CD4-positive, alpha-beta T cell treated with Interleukin-2 at 100 ng/mL for 4 hours (primary cell): ENCODE measurements around the gene VSIG2.
"Not testable (repeated sequence)": the region's sequence is repeated elsewhere in the genome, so short reads cannot be mapped to it uniquely, and the experiment has no call there.

ENCODE experiments used
- DNase-seq: peaks from one replicate; pipeline ENCODE4 v3.0.0-alpha.2; 2020; ENCODE audit warnings: low spot score

VSIG2 gene

DNA sequence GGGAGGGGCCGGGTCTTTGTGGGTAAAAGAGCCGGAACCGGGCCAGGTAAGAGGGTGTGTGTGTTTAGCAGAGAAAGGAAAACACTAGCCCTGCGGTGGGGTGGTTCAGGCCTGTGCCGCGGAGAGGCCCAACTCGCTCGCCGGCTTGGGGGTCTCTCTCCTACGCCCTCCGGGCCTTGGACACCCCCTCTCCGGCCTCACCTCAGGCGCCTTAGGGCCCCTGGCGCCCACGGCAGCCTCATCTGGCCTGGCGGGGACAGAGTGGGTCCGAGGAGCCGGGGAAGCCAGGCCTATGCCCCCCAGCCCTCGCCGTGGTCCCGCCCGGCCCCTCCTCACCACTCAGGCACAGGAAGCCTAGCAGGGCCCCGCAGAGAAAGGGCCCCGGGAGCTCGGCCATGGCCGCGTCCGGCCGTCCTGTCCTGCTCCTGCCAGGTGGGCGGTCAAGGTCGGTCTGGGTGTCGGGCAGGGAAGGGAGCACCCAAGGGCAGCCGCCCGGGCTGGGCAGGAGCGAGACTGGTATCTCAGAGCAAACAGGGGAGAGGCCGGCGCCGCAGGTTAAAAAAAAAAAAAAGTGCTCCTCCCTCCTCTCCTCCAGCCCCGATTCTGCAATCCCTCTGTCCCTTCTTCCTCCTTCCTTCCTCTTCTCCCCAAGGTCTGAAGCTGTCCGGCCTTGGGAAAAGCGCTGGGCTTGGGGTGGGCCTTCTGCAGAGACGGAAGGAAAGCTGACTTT is at the start of gene VSIG2:
Gene VSIG2, minus strand, starts transcription at position 515 of the 730 bp plus-strand sequence. Its CDS starts 118 bp downstream, at position 397.
- DNase-seq: no peak

DNA sequence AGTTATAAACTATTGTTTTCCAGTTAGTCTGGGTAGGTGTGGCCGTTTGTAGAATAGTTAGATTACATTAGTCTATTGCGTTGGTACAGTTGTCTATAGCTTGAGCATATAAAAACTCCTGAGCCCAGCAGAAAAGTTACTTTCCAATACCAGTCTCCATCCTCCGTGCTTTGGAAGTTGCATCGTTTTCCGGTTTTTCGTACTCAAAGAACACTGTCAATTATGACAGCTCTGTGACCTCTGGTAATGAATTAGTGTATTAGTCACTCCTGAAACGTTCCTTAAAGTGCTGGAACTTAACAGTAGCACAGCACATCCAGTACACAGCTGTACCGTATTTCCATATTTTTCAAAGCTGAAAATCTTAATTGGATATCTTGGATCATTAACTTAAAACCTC is 49.0 kb upstream of the VSIG2 start:
- DNase-seq: no peak

GRCh38 chr11:124800226-124800929 is 48.3 kb upstream of the VSIG2 start, which contains the start of gene MSANTD2:
Gene MSANTD2, minus strand, starts transcription at chr11:124800406. Its CDS starts 26 bp downstream, at chr11:124800380.
- peak; percentile 75 for DNase-seq

GRCh38 chr11:124799348-124800225 is 47.5 kb upstream of the VSIG2 start:
- DNase-seq: peak; percentile 20

DNA sequence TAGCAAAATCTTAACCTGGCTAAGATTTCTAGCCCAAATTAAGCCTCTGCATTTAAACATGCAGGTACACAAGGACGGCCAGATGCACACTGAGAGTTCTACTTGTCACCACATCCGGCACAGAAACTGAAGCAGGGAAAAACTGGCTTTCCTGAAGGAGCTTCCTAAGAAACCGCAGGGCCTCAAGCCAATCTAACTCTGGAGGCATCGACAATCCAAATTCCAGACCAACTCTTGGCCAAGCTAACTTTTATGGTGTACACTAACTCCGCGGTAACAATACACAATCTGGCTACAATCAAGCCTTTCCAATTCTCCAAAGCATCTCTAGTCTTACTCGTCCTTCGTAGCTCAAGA is 46.9 kb upstream of the VSIG2 start:
- no peak for DNase-seq

DNA sequence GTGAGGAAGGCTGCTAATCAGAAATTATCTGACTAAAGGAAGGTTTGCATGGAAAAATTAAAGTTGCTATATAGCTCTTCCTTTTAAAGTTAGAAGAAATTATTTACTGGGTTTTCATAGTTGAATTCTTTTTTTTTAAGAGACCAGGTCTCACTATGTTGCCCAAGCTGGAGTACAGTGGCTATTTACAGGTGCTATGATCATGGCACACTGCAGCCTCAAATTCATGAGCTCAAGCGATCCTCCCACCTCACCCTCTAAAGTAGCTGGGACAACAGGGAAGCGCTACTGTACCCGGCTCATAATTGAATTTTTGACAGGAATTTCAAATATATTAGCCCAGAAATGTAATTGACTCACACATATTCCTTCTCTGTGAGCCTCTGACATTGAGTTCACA is 44.3 kb upstream of the VSIG2 start:
- DNase-seq: no peak

DNA sequence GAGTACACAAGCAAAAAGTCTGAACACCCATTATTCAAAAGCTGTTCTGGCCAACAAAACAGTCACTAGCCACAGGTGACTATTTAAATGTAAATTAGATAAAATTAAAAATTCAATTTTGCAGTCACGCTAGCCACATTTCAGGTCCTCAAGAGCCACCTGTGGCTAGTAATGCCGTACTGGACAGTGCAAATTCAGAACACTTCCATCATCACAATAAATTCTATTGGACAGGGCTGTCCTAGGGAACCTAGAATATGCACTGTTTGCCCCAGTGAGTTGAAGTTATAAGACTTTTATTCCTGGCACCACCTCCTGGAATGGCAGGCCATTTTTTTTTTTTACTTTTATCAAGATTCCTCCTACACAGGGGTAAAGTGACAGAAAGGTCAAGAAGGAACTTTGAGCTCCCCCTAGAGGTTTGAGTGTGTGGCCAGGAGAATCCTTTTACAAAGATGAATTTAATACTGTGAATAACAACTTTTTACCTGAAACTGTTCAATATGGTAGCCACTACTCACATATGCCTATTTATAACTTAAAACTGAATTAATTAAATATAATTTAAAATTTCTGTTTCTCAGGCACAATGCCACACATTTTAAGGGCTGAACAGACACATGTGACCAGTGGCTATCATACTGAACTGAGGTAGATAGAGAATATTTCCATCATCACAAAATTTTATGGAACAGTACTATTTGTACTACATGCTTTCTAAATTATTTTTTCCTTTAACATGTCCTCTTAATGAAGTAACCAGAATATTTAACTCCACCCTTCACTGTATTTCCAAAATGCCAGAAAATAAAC is 41.6 kb upstream of the VSIG2 start:
- peak; percentile 60 for DNase-seq

DNA sequence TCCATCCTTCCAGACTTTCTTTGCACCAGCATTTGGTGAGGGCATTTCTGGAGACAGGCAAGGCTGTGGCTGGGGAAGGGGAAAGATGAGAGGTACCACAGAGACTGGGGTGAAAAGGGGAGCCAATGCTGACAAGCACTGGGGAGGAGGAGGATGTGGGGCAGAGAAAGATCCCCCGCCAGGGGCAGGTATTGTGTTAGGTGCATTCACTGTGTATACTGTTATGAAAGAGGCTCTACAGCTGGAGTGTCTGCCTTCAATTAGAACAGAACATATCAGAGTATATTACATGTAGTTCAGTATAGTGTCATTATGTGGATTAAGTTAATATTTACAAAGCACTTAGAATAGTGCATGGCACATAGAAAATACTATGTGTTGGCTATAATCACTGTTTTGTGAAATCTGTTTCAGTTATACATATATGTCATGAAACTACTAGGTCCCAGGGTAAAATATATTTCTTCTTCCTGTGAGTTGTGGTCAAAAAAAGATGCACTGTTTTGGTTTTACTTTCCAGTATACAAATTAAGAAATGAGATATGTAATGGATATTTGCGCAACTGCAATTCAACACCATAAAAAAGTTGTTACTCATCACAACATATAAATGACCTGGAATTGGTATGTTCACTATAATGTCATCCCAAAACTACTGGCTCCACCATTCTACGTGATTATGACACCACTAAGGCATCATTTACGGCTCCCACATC is 39.7 kb upstream of the VSIG2 start:
- DNase-seq: no peak

- no peak for DNase-seq
Observed at GRCh38 chr11:124788521-124788920, 36.5 kb upstream of the VSIG2 start.

DNA sequence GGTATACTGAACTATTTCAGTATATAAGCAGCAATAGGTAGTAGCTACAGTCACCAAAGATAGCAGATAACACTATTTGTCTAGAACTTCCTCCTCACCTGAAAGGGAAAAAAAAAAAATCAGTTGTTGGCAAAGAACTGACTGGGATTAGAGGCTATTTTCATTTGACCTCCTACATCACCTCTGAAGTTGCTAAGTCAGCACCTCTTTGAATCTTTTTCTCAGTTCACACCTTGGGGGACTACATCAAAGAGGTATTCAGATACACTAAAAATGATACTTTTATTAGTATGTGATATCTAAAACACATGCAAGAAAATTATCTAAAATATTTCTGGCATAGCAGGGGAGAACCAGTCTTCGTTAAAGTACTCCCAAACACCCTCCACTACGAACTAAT is 32.0 kb upstream of the VSIG2 start:
- DNase-seq: no peak

- DNase-seq: no peak
Observed at GRCh38 chr11:124783002-124783401, 30.9 kb upstream of the VSIG2 start.

- no peak for DNase-seq
Observed at GRCh38 chr11:124779568-124779967, 27.5 kb upstream of the VSIG2 start.

- DNase-seq: no peak
Observed at GRCh38 chr11:124778281-124778680, 26.2 kb upstream of the VSIG2 start.

GRCh38 chr11:124776865-124777645 is 25.0 kb upstream of the VSIG2 start:
- no peak for DNase-seq

- DNase-seq: not testable (repeated sequence)
Observed at GRCh38 chr11:124770959-124771358, 18.9 kb upstream of the VSIG2 start.

DNA sequence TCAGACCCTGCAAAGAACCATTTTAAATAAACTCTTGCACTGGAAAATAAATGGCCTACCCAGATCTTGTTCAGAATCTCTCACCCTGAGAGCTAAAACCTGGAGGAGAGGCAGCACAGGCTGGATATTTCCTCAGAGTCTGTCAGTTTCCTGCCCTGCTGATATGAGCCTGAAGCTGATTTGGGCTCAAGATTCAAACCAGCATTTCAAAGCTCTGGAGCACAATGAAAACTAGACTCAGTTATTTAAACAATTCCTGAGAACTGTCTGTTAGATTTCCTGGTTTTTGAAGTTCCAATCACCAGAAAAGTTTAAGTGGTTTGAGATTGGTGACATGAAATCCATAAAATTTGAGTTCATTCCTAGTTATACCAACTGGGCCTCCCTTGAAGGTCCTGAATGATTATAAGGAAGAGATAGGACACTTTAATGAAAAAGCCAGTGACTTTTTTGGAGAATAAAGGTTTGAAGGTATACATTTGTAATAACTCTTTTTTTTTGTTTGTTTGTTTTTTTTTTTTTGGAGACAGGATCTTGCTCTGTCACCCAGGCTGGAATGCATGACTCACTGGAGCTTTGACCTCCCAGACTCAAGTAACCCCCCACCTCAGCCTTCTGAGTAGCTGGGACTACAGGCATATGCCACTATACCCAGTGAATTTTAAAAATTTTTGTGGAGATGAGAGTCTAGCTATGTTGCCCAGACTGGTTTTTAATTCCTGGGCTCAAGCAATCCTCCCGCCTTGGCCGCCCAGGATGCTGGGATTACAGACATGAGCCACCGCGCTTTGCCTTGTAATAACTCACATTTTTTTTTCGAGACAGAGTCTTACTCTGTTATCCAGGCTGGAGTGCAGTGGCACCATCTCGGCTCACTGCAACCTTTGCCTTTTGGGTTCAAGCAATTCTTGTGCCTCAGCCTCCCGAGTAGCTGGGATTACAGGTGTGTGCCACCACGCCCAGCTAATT is 18.0 kb upstream of the VSIG2 start:
- DNase-seq: no peak

GRCh38 chr11:124768914-124769313 is 16.9 kb upstream of the VSIG2 start:
- DNase-seq: no peak

- DNase-seq: no peak
Observed at GRCh38 chr11:124766156-124766555, 14.1 kb upstream of the VSIG2 start.
